Lower leg skin (tissue), 4 donors: ENCODE data around the gene A3GALT2. TPM values are rescaled to one million over a fixed set of nuclear protein-coding genes. Genes with fewer than 3 reads are reported as not detected.

Experiments used
- DNase-seq, 2 donors: peaks; one replicate each; pipeline ENCODE4 v3.0.0-alpha.2; 2019; ENCODE audit warnings: low spot score in 2 of 2
- H3K4me3 ChIP-seq: fragments of 200-600 bp; sonication (generic); 2 replicates; pipeline ENCODE4 v1.5.1; 2017; ENCODE audit warnings: mild to moderate bottlenecking, low read depth; ENCODE audit not compliant: poor library complexity, severe bottlenecking
- POLR2A ChIP-seq, 2 donors: fragments of 450-650 bp; IDR thresholded peaks; one replicate each; pipeline ENCODE4 v1.6.1; 2016 to 2017; ENCODE audit warnings: antibody characterized with exemption in 2 of 2, mild to moderate bottlenecking in 1 of 2, moderate library complexity in 1 of 2
- WGBS, 2 donors: methylation state at CpG; one replicate each; pipeline ENCODE4 v1.1.5; 2018; 5-methylcytosine and 5-hydroxymethylcytosine counted together
- intact Hi-C: fragments of 100-400 bp; cut with DNase I; formaldehyde crosslinking; loops from one replicate; pipeline ENCODE4 v1.15.0; 2023; ENCODE audit warnings: low total_unique reads
- total RNA-seq, 4 donors: library from RNA; depleted of rRNA; stranded (reverse); fragments of >200 nt; gene quantifications; one replicate each; pipeline ENCODE4 v1.1.0, GENCODE V29; 2016
- TF ChIP-seq, protein P1 (sequence below), 3 donors: fragments of 450-650 bp; IDR thresholded peaks; one replicate each; pipeline ENCODE4 v1.5.1; 2016; ENCODE audit warnings: antibody characterized with exemption in 3 of 3, mild to moderate bottlenecking in 3 of 3, moderate library complexity in 2 of 3

A3GALT2 gene
- total RNA-seq, 4 donors from 2014 or later = not detected

DNA sequence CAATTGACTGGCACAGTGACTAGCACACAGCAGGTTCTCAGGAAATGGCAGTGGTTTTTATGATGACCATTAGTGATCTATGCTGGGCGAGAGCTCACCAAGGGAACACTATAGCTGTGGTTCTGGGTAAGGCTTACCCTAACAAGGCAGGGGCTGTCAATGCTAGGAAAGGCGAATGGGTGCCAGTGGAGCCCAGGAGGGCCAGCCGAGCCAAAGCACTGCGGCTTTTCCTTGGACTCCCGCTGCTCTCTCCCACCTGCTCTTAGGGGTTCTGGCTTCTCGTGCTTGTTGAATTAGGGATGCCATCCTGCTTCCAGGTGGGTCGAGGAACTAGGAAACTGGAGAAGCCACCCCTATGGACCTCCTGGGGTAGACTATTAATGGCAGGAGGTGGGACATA is 10.0 kb upstream of the A3GALT2 start:
- 89 to 94% methylated on average over 7 of the region's 7 CpGs for WGBS, 2 donors
- intact Hi-C loops = no loop called here
- no peak for TF ChIP-seq POLR2A (IDR thresholded peaks at IDR 0.05)
- TF ChIP-seq, protein P1, sequence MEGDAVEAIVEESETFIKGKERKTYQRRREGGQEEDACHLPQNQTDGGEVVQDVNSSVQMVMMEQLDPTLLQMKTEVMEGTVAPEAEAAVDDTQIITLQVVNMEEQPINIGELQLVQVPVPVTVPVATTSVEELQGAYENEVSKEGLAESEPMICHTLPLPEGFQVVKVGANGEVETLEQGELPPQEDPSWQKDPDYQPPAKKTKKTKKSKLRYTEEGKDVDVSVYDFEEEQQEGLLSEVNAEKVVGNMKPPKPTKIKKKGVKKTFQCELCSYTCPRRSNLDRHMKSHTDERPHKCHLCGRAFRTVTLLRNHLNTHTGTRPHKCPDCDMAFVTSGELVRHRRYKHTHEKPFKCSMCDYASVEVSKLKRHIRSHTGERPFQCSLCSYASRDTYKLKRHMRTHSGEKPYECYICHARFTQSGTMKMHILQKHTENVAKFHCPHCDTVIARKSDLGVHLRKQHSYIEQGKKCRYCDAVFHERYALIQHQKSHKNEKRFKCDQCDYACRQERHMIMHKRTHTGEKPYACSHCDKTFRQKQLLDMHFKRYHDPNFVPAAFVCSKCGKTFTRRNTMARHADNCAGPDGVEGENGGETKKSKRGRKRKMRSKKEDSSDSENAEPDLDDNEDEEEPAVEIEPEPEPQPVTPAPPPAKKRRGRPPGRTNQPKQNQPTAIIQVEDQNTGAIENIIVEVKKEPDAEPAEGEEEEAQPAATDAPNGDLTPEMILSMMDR (IDR thresholded peaks at IDR 0.05) = no peak
- no peak overlapping the region for H3K4me3 ChIP-seq
- DNase-seq = no peak

DNA sequence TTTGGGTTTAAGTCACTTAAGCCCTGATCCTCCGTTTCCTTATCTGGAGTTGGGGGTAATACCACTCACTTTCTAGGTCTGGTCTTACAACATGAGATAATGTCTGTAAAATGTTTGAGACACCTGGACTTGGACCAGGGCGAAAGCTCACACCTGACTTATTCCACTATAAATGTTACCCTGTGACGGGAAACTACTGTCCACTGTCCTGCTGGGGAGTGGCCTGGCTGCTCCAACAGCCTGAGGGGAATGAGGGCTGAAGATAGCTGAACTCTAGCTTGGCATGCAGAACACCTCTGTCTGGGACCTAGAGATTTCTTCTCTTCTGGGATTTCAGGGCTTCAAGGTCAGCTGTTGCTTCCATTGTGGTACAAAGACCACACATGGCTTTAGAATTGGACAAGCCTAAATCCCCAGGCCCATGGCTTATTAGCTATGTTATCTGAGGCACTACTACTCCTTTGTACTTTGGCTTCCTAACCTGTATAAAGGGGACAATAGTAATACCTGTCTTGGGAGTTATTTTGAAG is 9.5 kb upstream of the A3GALT2 start:
- WGBS, 2 donors = 96 to 97% methylated on average over 3 of the region's 3 CpGs
- H3K4me3 ChIP-seq = no peak overlapping the region
- intact Hi-C loops = no loop called here
- TF ChIP-seq, protein P1 (IDR thresholded peaks at IDR 0.05) = no peak
- no peak for TF ChIP-seq POLR2A (IDR thresholded peaks at IDR 0.05)
- DNase-seq = no peak

DNA sequence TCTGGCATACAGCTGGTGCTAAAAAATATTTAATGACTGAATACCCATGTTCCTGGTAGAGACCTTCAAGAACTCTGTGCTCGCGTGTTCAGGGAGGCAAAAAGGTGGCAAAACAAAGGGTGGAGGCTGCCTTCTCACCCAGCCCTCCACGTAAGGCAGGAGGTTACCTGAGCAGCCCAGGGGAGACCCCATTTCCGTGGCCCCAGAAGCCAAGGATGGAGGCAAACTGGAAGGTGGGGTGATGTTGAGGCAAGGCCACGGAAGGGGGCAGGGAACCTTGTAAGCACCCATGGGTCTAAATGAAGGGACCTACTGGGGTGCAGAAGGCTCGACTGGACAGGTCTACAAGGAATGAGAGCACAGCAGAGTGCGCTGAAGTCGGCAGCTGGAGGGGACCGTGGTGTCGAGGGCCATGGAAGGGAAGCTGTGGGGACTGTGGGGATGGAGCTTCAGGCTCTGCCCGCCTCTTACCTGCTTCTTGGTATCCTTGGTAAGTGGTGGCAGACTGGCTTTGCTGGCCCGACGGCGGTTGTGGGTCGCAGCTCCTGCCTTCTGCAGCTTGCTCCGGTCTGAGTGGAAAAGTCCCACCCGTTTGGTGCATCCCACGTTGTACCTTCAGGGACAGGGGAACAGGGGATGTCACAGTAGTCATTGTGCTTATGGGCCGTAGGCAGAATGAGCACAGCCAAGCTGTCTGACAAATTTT is 8.9 kb upstream of the A3GALT2 start:
- TF ChIP-seq, protein P1 (IDR thresholded peaks at IDR 0.05) = no peak
- no peak for TF ChIP-seq POLR2A (IDR thresholded peaks at IDR 0.05)
- DNase-seq = peak in 1 of 2 donors; percentile 58
- 90 to 93% methylated on average over 19 of the region's 19 CpGs for WGBS, 2 donors
- no peak overlapping the region for H3K4me3 ChIP-seq
- intact Hi-C loops = no loop called here

DNA sequence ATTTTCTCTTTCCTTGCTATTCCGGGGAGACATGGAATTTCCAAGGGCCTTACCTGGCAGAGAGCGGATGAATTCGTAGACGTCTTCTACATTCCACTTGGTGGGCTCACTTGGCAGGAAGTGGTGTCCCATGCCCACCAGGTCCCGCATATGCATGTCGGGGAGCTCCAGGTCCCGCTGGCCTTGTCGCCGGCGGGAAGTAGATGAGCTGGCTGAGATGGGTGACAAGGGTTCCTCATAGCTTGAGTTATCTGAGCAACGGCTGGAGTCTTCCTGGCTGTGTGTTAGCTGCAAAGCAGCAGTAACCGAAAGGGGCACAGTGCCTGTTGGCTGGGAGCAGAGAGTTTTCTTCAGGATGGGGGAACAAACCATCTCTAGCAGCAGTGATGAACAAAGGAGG is 7.9 kb upstream of the A3GALT2 start:
- 90 to 92% methylated on average over 12 of the region's 12 CpGs for WGBS, 2 donors
- no peak overlapping the region for H3K4me3 ChIP-seq
- no peak for DNase-seq
- no peak for TF ChIP-seq POLR2A (IDR thresholded peaks at IDR 0.05)
- TF ChIP-seq, protein P1 (IDR thresholded peaks at IDR 0.05) = no peak
- intact Hi-C loops = no loop called here

DNA sequence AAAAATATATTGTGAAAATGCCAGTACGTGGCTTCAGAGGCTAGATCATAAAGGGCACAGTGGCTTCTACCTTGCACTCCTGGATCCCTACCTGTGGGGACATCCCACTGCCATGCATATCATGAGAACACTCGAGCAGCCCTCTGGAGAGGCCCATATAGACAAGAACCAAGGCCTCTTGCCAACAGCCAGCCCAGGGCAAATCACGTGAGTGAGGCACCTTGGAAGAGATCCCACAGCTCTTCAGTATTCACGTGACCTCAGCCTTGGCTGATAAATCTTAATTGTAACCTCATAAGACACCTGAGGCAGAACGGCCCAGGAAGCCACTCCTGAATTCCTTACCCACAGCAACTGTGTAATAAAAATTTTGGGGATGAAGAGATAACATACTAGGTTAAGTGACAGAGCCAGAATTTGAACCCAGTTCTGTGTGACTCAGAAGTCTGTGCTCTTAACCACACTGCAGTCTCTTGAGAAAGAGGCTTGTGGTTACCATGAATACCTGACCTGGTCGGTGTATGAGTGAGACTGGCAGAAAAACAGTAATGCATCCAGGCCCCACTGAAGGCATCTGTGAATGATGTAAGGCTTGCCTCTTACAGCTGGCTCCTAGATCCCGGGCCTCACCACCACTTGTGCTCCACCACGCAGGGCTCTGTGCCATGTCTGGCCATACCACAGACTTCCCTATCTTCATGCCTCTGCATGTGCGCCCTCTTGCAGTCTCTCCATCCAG is 6.9 kb upstream of the A3GALT2 start:
- WGBS, 2 donors = 39 to 45% methylated on average over 9 of the region's 9 CpGs
- peak in 1 of 2 donors; percentile 58 for DNase-seq
- TF ChIP-seq, protein P1 (IDR thresholded peaks at IDR 0.05) = no peak
- no peak for TF ChIP-seq POLR2A (IDR thresholded peaks at IDR 0.05)
- intact Hi-C loops = no loop called here
- no peak overlapping the region for H3K4me3 ChIP-seq
